GM12878 (cell line): ENCODE measurements around the gene SNRPA1. TPM values are rescaled to one million over a fixed set of nuclear protein-coding genes. Genes with fewer than 3 reads are reported as not detected.

Experiments
- ATAC-seq: fragments of 200-7000 bp; cut with Tn5 transposase; 3 replicates; pipeline ENCODE4 v1.9.1; 2020; ENCODE audit warnings: mild to moderate bottlenecking, moderate library complexity
- BruUV-seq: library from RNA; stranded (reverse); fragments of 400-500 nt; replicated peaks from 2 replicates; lab custom pipeline; 2021; lab: Mats Ljungman, UMichigan
- CTCF ChIA-PET: fragments of 300-600 bp; sonication (Branson Sonifier 250); formaldehyde crosslinking; extraction: SDS; loops from one replicate; lab custom pipeline; 2021; ENCODE audit warnings: inconsistent platforms; lab: Yijun Ruan, JAX
- POLR2A ChIA-PET: fragments of 350-600 bp; formaldehyde crosslinking; extraction: SDS; loops from one replicate; lab custom pipeline; 2021; ENCODE audit warnings: inconsistent platforms; lab: Charles Lee
- RAD21 ChIA-PET: fragments of 300-600 bp; sonication (Branson Sonifier 250); formaldehyde crosslinking; loops from one replicate; lab custom pipeline; 2023; ENCODE audit warnings: antibody characterized with exemption; ENCODE audit not compliant: unreplicated experiment; lab: Charles Lee
- SMC1A ChIA-PET: fragments of 300-600 bp; sonication (Branson Sonifier 250); formaldehyde crosslinking; loops from one replicate; lab custom pipeline; 2023; ENCODE audit not compliant: unreplicated experiment, uncharacterized antibody; lab: Charles Lee
- DNase-seq: peaks from one replicate; pipeline ENCODE4 v3.0.0-alpha.2; 2011; ENCODE audit warnings: low read depth, low spot score
- FAIRE-seq: peaks from 3 replicates; lab custom pipeline; 2011; peaks lifted over from hg19 to GRCh38; lab: Jason Lieb, UNC
- H2AFZ ChIP-seq: 2 replicates; pipeline ENCODE4 v1.6.0; 2011; ENCODE audit warnings: low read depth, low read length, control low read depth; ENCODE audit not compliant: control insufficient read depth
- H3K27ac ChIP-seq: 2 replicates; pipeline ENCODE4 v1.5.1; 2011; ENCODE audit warnings: control low read depth; ENCODE audit not compliant: control insufficient read depth, insufficient read depth
- H3K27me3 ChIP-seq, 2 experiments: replicated peaks in 1 of 2; 2 replicates each; pipeline versions ENCODE4 v1.6.0 to v1.6.1; 2011; ENCODE audit warnings: low read length in 1 of 2; ENCODE audit not compliant: control insufficient read depth in 2 of 2, insufficient read depth in 2 of 2
- H3K36me3 ChIP-seq, 2 experiments: 2 replicates each; pipeline ENCODE4 v1.5.1; 2011; ENCODE audit warnings: low read length in 1 of 2; ENCODE audit not compliant: control insufficient read depth in 2 of 2, insufficient read depth in 2 of 2
- H3K4me1 ChIP-seq: 2 replicates; pipeline ENCODE4 v1.6.1; 2011; ENCODE audit warnings: mild to moderate bottlenecking, low read length, moderate library complexity, mixed read lengths; ENCODE audit not compliant: control insufficient read depth, insufficient read depth
- H3K4me2 ChIP-seq: 2 replicates; pipeline ENCODE4 v1.6.0; 2011; ENCODE audit warnings: control low read depth; ENCODE audit not compliant: control insufficient read depth, insufficient read depth
- H3K4me3 ChIP-seq: fragments of 200-600 bp; sonication (generic); 2 replicates; pipeline ENCODE4 v1.5.1; 2016
- H3K79me2 ChIP-seq: 2 replicates; pipeline ENCODE4 v1.6.0; 2011; ENCODE audit warnings: low read length; ENCODE audit not compliant: control insufficient read depth, insufficient read depth
- H3K9ac ChIP-seq: 2 replicates; pipeline ENCODE4 v1.8.0; 2011; ENCODE audit warnings: low read length, control low read depth, mixed read lengths; ENCODE audit not compliant: control insufficient read depth, insufficient read depth
- H3K9me3 ChIP-seq: replicated peaks from 3 replicates; pipeline ENCODE4 v1.5.1; 2011; ENCODE audit warnings: mild to moderate bottlenecking, low read length; ENCODE audit not compliant: control insufficient read depth, insufficient read depth
- H4K20me1 ChIP-seq: 2 replicates; pipeline ENCODE4 v1.6.0; 2011; ENCODE audit not compliant: control insufficient read depth, insufficient read depth
- CHD1 ChIP-seq: IDR thresholded peaks from 2 replicates; pipeline ENCODE4 v1.6.1; 2012; ENCODE audit warnings: low read depth, low read length, improper control_type of control experiment
- CHD4 ChIP-seq: fragments of 200-600 bp; sonication (generic); IDR thresholded peaks from 2 replicates; pipeline ENCODE4 v1.6.1; 2016; ENCODE audit warnings: mild to moderate bottlenecking
- GATAD2B ChIP-seq: fragments of 450-650 bp; conservative IDR thresholded peaks from 2 replicates; pipeline ENCODE4 v1.6.1; 2017; ENCODE audit warnings: low read depth, mild to moderate bottlenecking, moderate library complexity
- MTA2 ChIP-seq: fragments of 450-650 bp; IDR thresholded peaks from 2 replicates; pipeline ENCODE4 v1.6.1; 2016; ENCODE audit warnings: low read depth, mild to moderate bottlenecking, moderate library complexity
- MYB ChIP-seq: fragments of 150-350 bp; IDR thresholded peaks from 2 replicates; pipeline ENCODE4 v1.6.1; 2014; ENCODE audit warnings: mild to moderate bottlenecking, low read depth, low read length, borderline replicate concordance
- NR2C2 ChIP-seq: IDR thresholded peaks from 2 replicates; pipeline ENCODE4 v1.6.1; 2011; ENCODE audit warnings: borderline replicate concordance, low read depth; ENCODE audit not compliant: control insufficient read depth, insufficient read length
- NR2F1 ChIP-seq: fragments of 450-650 bp; conservative IDR thresholded peaks from 2 replicates; pipeline ENCODE4 v1.6.1; 2017; ENCODE audit warnings: mild to moderate bottlenecking
- PAX5 ChIP-seq: IDR thresholded peaks from 2 replicates; pipeline ENCODE4 v1.6.1; 2011; ENCODE audit warnings: low read depth, low read length, borderline replicate concordance
- POLR2AphosphoS5 ChIP-seq: IDR thresholded peaks from 2 replicates; pipeline ENCODE4 v1.6.1; 2011; ENCODE audit warnings: mild to moderate bottlenecking, low read length, inconsistent platforms
- SPI1 ChIP-seq: IDR thresholded peaks from 2 replicates; pipeline ENCODE4 v1.6.1; 2011; ENCODE audit warnings: low read depth, mild to moderate bottlenecking, low read length, moderate library complexity, borderline replicate concordance; ENCODE audit not compliant: insufficient read depth
- TCF3 ChIP-seq: IDR thresholded peaks from 2 replicates; pipeline ENCODE4 v1.6.1; 2012; ENCODE audit warnings: low read depth, mild to moderate bottlenecking, low read length, borderline replicate concordance; ENCODE audit not compliant: insufficient read depth
- WRNIP1 ChIP-seq: IDR thresholded peaks from 2 replicates; pipeline ENCODE4 v1.6.1; 2011; ENCODE audit warnings: low read depth, low read length, improper control_type of control experiment, borderline replicate concordance
- whole genome bisulfite sequencing: methylation state at CpG from one replicate; pipeline ENCODE4 v1.1.6; 2016; ENCODE audit warnings: low lambda C conversion rate; ENCODE audit not compliant: insufficient replicate concordance, insufficient coverage; ENCODE audit errors: missing lambda C conversion rate; 5-methylcytosine and 5-hydroxymethylcytosine counted together
- in situ Hi-C: fragments of 300-500 bp; cut with MboI; formaldehyde crosslinking; loops from 9 replicates; pipeline ENCODE4 v1.14.3; 2018; ENCODE audit warnings: mixed read lengths
- intact Hi-C: fragments of 100-400 bp; cut with micrococcal nuclease; formaldehyde crosslinking; loops from one replicate; pipeline ENCODE4 v1.14.2; 2022; ENCODE audit not compliant: unreplicated experiment
- polyA plus RNA-seq, 11 experiments: library from polyadenylated mRNA; depleted of rRNA in 4 of 11; unstranded in 6 of 11; stranded (reverse) in 5 of 11; fragments of >200 nt; fragmentation: Nextera tagmentation in 4 of 11; fragmentation: Illumina TruSeq in 1 of 11; extraction: Ambion mirVana in 4 of 11; extraction: Trizol in 1 of 11; gene quantifications; 1 replicate in 1 of 11; 2 replicates in 10 of 11; pipeline versions ENCODE4 v1.2.1 to v1.2.3, GENCODE V29; 2011 to 2016; ENCODE audit warnings: inconsistent platforms in 2 of 11, missing spikeins in 2 of 11, low read depth in 1 of 11
- total RNA-seq, 4 experiments: library from RNA; depleted of rRNA in 3 of 4; stranded (reverse); fragments of >200 nt in 3 of 4; fragmentation: Illumina TruSeq in 1 of 4; extraction: Trizol in 1 of 4; gene quantifications; 2 replicates each; pipeline versions ENCODE4 v1.2.1 to v1.2.3, GENCODE V29; 2013 to 2021
- TF ChIP-seq, protein P1 (sequence below): fragments of 450-650 bp; IDR thresholded peaks from 2 replicates; pipeline ENCODE4 v1.6.1; 2017; ENCODE audit warnings: mild to moderate bottlenecking, moderate library complexity
- TF ChIP-seq, protein P2 (sequence below): fragments of 450-650 bp; conservative IDR thresholded peaks from 2 replicates; pipeline ENCODE4 v1.6.1; 2017; ENCODE audit warnings: mild to moderate bottlenecking, moderate library complexity
- TF ChIP-seq, protein P3 (sequence below), 3 experiments: IDR thresholded peaks in 2 of 3; conservative IDR thresholded peaks in 1 of 3; 2 replicates each; pipeline ENCODE4 v1.5.1; 2011; ENCODE audit warnings: low read depth in 3 of 3, low read length in 3 of 3, mild to moderate bottlenecking in 3 of 3, control low read depth in 2 of 3, moderate library complexity in 2 of 3, inconsistent platforms in 1 of 3, mixed read lengths in 1 of 3; ENCODE audit not compliant: control insufficient read depth in 2 of 3, insufficient read depth in 1 of 3; ENCODE audit errors: extremely low read depth in 1 of 3

SNRPA1 gene
- total and polyA plus RNA-seq, 10 of the 15 experiments (the other 5 are each of a cell fraction or from before 2014, with no cell fraction given): 59.9 to 267 (median 161) TPM

DNA sequence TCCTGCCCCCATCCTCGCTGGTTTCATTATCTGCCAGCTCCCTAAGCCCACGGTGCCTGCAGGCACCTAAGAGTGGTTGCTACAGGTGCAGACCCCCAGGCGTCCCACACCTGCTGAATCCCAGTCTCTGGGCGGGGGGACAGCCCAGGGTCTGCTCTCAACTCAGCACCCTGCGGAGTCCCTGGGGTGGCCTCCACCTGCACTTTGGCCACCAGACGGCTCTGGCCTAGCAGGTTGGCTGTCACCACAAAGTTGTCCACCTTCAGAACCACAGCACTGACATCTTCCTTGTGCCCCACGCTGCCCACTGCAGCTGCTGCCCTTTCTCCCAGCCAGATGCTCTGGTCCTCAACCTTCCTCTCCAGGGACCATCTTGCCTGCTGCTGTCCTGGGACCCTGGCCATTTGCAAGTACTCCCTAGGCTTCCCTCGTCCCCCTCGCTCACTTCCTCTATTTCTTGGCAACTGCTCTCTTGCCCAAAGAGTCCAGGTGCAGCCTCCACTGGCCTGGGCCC lies 34.9 kb upstream of the SNRPA1 start:
- RAD21 ChIA-PET: no interaction called here
- H3K4me2 ChIP-seq: no peak overlapping the region
- WGBS: 15% methylated on average over 9 of the region's 9 CpGs
- peaks cover 17% of the 10 kb centered on the region for H3K9me3 ChIP-seq
- no peak overlapping the region for H2AFZ ChIP-seq
- H3K4me1 ChIP-seq: peaks cover 4% of the 10 kb centered on the region; the same call in 1 of the 2 replicates
- DNase-seq (no peak), FAIRE-seq (no peak), ATAC-seq (no peak)
- no peak overlapping the region for H3K27ac ChIP-seq
- no peaks in the 10 kb centered on the region for H3K79me2 ChIP-seq
- no peaks in the 10 kb centered on the region for H3K36me3 ChIP-seq
- in situ Hi-C loops: no loop called here
- intact Hi-C loops: no loop called here
- no peaks in the 10 kb centered on the region for H4K20me1 ChIP-seq
- H3K9ac ChIP-seq: no peak overlapping the region
- H3K4me3 ChIP-seq: no peak overlapping the region
- BruUV-seq: no TSS peak
- SMC1A ChIA-PET: no interaction called here
- POLR2A ChIA-PET: no interaction called here
- CTCF ChIA-PET: no interaction called here
- peaks cover 0 to 3% of the 10 kb centered on the region in 2 experiments; a peak in 2 of 4 replicates for H3K27me3 ChIP-seq
- TF ChIP-seq POLR2AphosphoS5: no peak
- no peak for TF ChIP-seq NR2C2
- TF ChIP-seq GATAD2B: no peak
- no peak for TF ChIP-seq NR2F1
- TF ChIP-seq CHD1: no peak
- TF ChIP-seq SPI1: no peak
- TF ChIP-seq CHD4: no peak
- TF ChIP-seq MYB: no peak
- TF ChIP-seq WRNIP1: no peak
- TF ChIP-seq MTA2: no peak
- TF ChIP-seq, protein P1, sequence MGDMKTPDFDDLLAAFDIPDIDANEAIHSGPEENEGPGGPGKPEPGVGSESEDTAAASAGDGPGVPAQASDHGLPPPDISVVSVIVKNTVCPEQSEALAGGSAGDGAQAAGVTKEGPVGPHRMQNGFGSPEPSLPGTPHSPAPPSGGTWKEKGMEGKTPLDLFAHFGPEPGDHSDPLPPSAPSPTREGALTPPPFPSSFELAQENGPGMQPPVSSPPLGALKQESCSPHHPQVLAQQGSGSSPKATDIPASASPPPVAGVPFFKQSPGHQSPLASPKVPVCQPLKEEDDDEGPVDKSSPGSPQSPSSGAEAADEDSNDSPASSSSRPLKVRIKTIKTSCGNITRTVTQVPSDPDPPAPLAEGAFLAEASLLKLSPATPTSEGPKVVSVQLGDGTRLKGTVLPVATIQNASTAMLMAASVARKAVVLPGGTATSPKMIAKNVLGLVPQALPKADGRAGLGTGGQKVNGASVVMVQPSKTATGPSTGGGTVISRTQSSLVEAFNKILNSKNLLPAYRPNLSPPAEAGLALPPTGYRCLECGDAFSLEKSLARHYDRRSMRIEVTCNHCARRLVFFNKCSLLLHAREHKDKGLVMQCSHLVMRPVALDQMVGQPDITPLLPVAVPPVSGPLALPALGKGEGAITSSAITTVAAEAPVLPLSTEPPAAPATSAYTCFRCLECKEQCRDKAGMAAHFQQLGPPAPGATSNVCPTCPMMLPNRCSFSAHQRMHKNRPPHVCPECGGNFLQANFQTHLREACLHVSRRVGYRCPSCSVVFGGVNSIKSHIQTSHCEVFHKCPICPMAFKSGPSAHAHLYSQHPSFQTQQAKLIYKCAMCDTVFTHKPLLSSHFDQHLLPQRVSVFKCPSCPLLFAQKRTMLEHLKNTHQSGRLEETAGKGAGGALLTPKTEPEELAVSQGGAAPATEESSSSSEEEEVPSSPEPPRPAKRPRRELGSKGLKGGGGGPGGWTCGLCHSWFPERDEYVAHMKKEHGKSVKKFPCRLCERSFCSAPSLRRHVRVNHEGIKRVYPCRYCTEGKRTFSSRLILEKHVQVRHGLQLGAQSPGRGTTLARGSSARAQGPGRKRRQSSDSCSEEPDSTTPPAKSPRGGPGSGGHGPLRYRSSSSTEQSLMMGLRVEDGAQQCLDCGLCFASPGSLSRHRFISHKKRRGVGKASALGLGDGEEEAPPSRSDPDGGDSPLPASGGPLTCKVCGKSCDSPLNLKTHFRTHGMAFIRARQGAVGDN: no peak
- TF ChIP-seq, protein P2, sequence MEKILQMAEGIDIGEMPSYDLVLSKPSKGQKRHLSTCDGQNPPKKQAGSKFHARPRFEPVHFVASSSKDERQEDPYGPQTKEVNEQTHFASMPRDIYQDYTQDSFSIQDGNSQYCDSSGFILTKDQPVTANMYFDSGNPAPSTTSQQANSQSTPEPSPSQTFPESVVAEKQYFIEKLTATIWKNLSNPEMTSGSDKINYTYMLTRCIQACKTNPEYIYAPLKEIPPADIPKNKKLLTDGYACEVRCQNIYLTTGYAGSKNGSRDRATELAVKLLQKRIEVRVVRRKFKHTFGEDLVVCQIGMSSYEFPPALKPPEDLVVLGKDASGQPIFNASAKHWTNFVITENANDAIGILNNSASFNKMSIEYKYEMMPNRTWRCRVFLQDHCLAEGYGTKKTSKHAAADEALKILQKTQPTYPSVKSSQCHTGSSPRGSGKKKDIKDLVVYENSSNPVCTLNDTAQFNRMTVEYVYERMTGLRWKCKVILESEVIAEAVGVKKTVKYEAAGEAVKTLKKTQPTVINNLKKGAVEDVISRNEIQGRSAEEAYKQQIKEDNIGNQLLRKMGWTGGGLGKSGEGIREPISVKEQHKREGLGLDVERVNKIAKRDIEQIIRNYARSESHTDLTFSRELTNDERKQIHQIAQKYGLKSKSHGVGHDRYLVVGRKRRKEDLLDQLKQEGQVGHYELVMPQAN: no peak
- TF ChIP-seq, protein P3, sequence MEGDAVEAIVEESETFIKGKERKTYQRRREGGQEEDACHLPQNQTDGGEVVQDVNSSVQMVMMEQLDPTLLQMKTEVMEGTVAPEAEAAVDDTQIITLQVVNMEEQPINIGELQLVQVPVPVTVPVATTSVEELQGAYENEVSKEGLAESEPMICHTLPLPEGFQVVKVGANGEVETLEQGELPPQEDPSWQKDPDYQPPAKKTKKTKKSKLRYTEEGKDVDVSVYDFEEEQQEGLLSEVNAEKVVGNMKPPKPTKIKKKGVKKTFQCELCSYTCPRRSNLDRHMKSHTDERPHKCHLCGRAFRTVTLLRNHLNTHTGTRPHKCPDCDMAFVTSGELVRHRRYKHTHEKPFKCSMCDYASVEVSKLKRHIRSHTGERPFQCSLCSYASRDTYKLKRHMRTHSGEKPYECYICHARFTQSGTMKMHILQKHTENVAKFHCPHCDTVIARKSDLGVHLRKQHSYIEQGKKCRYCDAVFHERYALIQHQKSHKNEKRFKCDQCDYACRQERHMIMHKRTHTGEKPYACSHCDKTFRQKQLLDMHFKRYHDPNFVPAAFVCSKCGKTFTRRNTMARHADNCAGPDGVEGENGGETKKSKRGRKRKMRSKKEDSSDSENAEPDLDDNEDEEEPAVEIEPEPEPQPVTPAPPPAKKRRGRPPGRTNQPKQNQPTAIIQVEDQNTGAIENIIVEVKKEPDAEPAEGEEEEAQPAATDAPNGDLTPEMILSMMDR (IDR thresholded peaks at IDR 0.05 in 2 of 3, conservative IDR thresholded peaks at IDR 0.05 in 1 of 3; ENCODE audit: control insufficient read depth in 2 of 3, extremely low read depth in 1 of 3, insufficient read depth in 1 of 3, low read depth in 3 of 3, low read length in 3 of 3): no peak
- TF ChIP-seq PAX5: no peak
- no peak for TF ChIP-seq TCF3
